Ramos (cell line): ENCODE data around the gene SLC6A5.
"Not testable (repeated sequence)": the region's sequence is repeated elsewhere in the genome, so short reads cannot be mapped to it uniquely, and the experiment has no call there.

ENCODE experiments used
- in situ Hi-C: fragments of 300-500 bp; cut with MboI; formaldehyde crosslinking; loops from one replicate; pipeline ENCODE4 v1.14.3; 2022; ENCODE audit warnings: low sequenced_read_pairs; ENCODE audit not compliant: unreplicated experiment

Gene SLC6A5

GRCh38 chr11:20599221-20600019 is at the start of gene SLC6A5:
SLC6A5 (plus strand) TSS chr11:20599608; CDS start chr11:20599673, 65 bp downstream.
- in situ Hi-C loops, result no loop called here

GRCh38 chr11:20551096-20551495 is 48.3 kb upstream of the SLC6A5 start:
- in situ Hi-C loops, result no loop called here

GRCh38 chr11:20555783-20556182 is 43.6 kb upstream of the SLC6A5 start:
- in situ Hi-C loops, result no loop called here

GRCh38 chr11:20556396-20556795 is 43.0 kb upstream of the SLC6A5 start:
- in situ Hi-C loops, result not testable (repeated sequence)

GRCh38 chr11:20558741-20559140 is 40.7 kb upstream of the SLC6A5 start:
- in situ Hi-C loops, result no loop called here

- in situ Hi-C loops, result no loop called here
These were observed 39.7 kb upstream of the SLC6A5 start for GRCh38 chr11:20559523-20560300.

- in situ Hi-C loops, result no loop called here
These were observed 37.5 kb upstream of the SLC6A5 start for GRCh38 chr11:20561915-20562314.

GRCh38 chr11:20563866-20564265 is 35.5 kb upstream of the SLC6A5 start:
- in situ Hi-C loops, result no loop called here

GRCh38 chr11:20564846-20565635 is 34.4 kb upstream of the SLC6A5 start:
- in situ Hi-C loops, result no loop called here

- in situ Hi-C loops, result not testable (repeated sequence)
These were observed 33.3 kb upstream of the SLC6A5 start for GRCh38 chr11:20566115-20566514.

GRCh38 chr11:20566591-20567434 is 32.6 kb upstream of the SLC6A5 start:
- in situ Hi-C loops, result no loop called here

- in situ Hi-C loops, result not testable (repeated sequence)
These were observed 19.7 kb upstream of the SLC6A5 start for GRCh38 chr11:20579725-20580124.

GRCh38 chr11:20583201-20583600 is 16.2 kb upstream of the SLC6A5 start:
- in situ Hi-C loops, result no loop called here

GRCh38 chr11:20584093-20584774 is 15.2 kb upstream of the SLC6A5 start:
- in situ Hi-C loops, result no loop called here

- in situ Hi-C loops, result no loop called here
These were observed 9.6 kb upstream of the SLC6A5 start for GRCh38 chr11:20589796-20590195.

GRCh38 chr11:20590381-20590780 is 9.0 kb upstream of the SLC6A5 start:
- in situ Hi-C loops, result no loop called here

GRCh38 chr11:20592741-20593140 is 6.7 kb upstream of the SLC6A5 start:
- in situ Hi-C loops, result no loop called here

GRCh38 chr11:20594274-20595061 is 4.9 kb upstream of the SLC6A5 start:
- in situ Hi-C loops, result no loop called here
